Smooth muscle cell (in vitro differentiated cells): ENCODE data around the gene ANTXR1. TPM values are rescaled to one million over a fixed set of nuclear protein-coding genes. Genes with fewer than 3 reads are reported as not detected.

Experiments used
- DNase-seq: peaks from one replicate; lab custom pipeline; 2025; ENCODE audit not compliant: unreplicated experiment; lab: John Stamatoyannopoulos, UW
- H2AFZ ChIP-seq: fragments of 200-600 bp; sonication (generic); 2 replicates; pipeline ENCODE4 v1.6.0; 2016; ENCODE audit warnings: antibody characterized with exemption, low read depth, mild to moderate bottlenecking
- H3F3A ChIP-seq: fragments of 200-600 bp; sonication (generic); 2 replicates; pipeline ENCODE4 v1.6.0; 2017; ENCODE audit warnings: antibody characterized with exemption, low read depth
- H3K27ac ChIP-seq: fragments of 200-600 bp; sonication (generic); 2 replicates; pipeline ENCODE4 v1.5.1; 2016; ENCODE audit warnings: low read depth, mild to moderate bottlenecking
- H3K27me3 ChIP-seq: fragments of 200-600 bp; sonication (generic); 2 replicates; pipeline ENCODE4 v1.6.1; 2016; ENCODE audit warnings: low read depth, mild to moderate bottlenecking
- H3K36me3 ChIP-seq: fragments of 200-600 bp; sonication (generic); 2 replicates; pipeline ENCODE4 v1.5.1; 2016; ENCODE audit warnings: low read depth
- H3K4me1 ChIP-seq: fragments of 200-600 bp; sonication (generic); 2 replicates; pipeline ENCODE4 v1.5.1; 2016; ENCODE audit warnings: low read depth
- H3K4me2 ChIP-seq: fragments of 200-600 bp; sonication (generic); 2 replicates; pipeline ENCODE4 v1.6.0; 2016; ENCODE audit warnings: mild to moderate bottlenecking
- H3K4me3 ChIP-seq: fragments of 200-600 bp; sonication (generic); 2 replicates; pipeline ENCODE4 v1.5.1; 2016; ENCODE audit warnings: mild to moderate bottlenecking
- H3K79me2 ChIP-seq: fragments of 200-600 bp; sonication (generic); 2 replicates; pipeline ENCODE4 v1.6.0; 2016; ENCODE audit warnings: low read depth, mild to moderate bottlenecking
- H3K9ac ChIP-seq: fragments of 200-600 bp; sonication (generic); 2 replicates; pipeline ENCODE4 v1.6.0; 2016; ENCODE audit warnings: low read depth
- H3K9me3 ChIP-seq: fragments of 200-600 bp; sonication (generic); replicated peaks from 2 replicates; pipeline ENCODE4 v1.5.1; 2016; ENCODE audit warnings: low read depth
- H4K20me1 ChIP-seq: fragments of 200-600 bp; sonication (generic); 2 replicates; pipeline ENCODE4 v1.6.0; 2016; ENCODE audit warnings: low read depth
- WGBS: methylation state at CpG from one replicate; pipeline ENCODE4 v1.1.7; 2016; ENCODE audit warnings: low lambda C conversion rate; 5-methylcytosine and 5-hydroxymethylcytosine counted together
- polyA plus RNA-seq: library from polyadenylated mRNA; unstranded; fragments of >200 nt; fragmentation: Nextera tagmentation; extraction: Ambion mirVana; gene quantifications from 2 replicates; pipeline ENCODE4 v1.2.1, GENCODE V29; 2016
- total RNA-seq: library from RNA; depleted of rRNA; stranded (reverse); fragments of >200 nt; gene quantifications from 2 replicates; pipeline ENCODE4 v1.2.3, GENCODE V29; 2014
- TF ChIP-seq, protein P1 (sequence below): fragments of 200-600 bp; sonication (generic); IDR thresholded peaks from 2 replicates; pipeline ENCODE4 v1.5.1; 2017; ENCODE audit warnings: borderline replicate concordance, mild to moderate bottlenecking, antibody characterized with exemption; ENCODE audit not compliant: insufficient read depth, poor library complexity, severe bottlenecking

The ANTXR1 gene
- total and polyA plus RNA-seq, 2 experiments from 2014 or later: 292 to 309 TPM

DNA sequence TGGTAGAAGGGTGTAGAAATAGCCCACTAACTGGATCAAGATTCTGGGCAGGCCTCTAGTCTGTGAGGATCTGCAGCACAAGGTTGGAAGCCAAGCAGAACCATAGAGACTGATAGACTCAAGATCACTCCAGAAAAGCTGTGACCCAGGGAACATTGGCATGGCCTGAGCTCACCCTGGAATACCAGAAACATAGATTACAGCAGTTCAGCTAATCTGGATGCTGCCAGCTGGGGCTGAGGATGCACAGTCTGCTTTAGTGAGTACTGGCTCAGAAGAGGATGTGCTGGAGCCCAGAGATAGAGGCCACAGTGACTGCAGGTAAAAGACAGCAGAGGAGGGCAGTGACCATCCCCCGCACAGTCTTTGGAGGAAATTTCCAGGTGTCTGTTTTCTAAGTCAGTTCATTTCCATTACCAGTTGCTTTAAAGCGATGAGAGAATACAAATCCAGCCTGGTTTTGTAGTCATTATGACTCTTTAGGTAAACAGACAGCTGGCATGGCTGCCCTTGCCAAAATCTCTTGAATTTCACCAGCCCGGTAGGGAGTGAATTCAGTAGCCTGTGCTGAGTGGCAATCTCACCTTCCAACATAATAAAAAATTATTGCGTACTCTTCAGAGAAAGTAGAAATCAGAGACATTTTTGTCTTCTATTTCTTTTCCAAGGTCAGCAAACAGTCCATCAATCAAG is 119.2 kb downstream of the ANTXR1 start:
- Histone ChIP-seq H3K36me3 (peaks cover 17% of the 10 kb centered on the region), H3K4me3 (no peak overlapping the region)

DNA sequence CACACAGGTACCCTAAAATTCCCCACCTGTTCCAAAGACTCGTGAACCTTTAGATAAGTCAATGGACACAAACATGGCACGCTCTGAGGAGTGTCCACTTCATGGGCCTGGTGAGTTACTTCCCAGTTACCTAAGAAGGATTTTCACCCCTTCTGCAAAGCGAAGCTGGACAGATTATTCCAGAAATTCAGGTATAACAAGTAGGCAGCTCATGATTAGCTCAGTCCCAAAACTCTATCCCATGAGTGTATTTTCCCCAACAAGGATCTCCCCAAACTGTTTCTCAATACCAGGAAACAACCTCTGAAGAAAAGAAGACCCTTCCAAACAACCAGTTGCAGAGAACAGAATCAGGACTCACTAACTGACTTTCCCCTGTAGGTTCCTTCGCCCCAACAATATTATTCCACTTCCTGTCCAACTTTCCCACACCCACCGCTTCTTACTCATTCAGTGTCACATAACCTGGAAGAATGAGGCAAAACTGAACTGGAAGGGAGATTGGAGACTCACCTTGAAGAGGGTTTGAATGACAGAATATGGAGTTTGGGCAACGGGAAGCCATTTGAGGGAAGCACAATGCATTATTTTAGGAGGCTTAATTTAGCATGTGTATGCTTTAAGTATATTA is 120.1 kb downstream of the ANTXR1 start:
- H3K4me3 ChIP-seq: no peak overlapping the region
- no peaks in the 10 kb centered on the region for H3K9me3 ChIP-seq
- H3K79me2 ChIP-seq: no peaks in the 10 kb centered on the region
- H3K4me2 ChIP-seq: no peak overlapping the region
- peaks cover 4% of the 10 kb centered on the region for H3K4me1 ChIP-seq
- H3K36me3 ChIP-seq: peaks cover 17% of the 10 kb centered on the region
- H4K20me1 ChIP-seq: no peaks in the 10 kb centered on the region
- no peak for DNase-seq
- H2AFZ ChIP-seq: no peak overlapping the region
- peak overlapping the region; percentile 62 for H3K27ac ChIP-seq
- 98% methylated on average over 6 of the region's 6 CpGs for WGBS
- TF ChIP-seq, protein P1, sequence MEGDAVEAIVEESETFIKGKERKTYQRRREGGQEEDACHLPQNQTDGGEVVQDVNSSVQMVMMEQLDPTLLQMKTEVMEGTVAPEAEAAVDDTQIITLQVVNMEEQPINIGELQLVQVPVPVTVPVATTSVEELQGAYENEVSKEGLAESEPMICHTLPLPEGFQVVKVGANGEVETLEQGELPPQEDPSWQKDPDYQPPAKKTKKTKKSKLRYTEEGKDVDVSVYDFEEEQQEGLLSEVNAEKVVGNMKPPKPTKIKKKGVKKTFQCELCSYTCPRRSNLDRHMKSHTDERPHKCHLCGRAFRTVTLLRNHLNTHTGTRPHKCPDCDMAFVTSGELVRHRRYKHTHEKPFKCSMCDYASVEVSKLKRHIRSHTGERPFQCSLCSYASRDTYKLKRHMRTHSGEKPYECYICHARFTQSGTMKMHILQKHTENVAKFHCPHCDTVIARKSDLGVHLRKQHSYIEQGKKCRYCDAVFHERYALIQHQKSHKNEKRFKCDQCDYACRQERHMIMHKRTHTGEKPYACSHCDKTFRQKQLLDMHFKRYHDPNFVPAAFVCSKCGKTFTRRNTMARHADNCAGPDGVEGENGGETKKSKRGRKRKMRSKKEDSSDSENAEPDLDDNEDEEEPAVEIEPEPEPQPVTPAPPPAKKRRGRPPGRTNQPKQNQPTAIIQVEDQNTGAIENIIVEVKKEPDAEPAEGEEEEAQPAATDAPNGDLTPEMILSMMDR: no peak
- no peaks in the 10 kb centered on the region for H3K27me3 ChIP-seq
- peaks cover 26% of the 10 kb centered on the region for H3F3A ChIP-seq
- no peak overlapping the region for H3K9ac ChIP-seq

More for the DNA sequence above, 119.2 kb downstream of the ANTXR1 start:
- TF ChIP-seq, protein P1: no peak
- Histone ChIP-seq H3K79me2 (no peaks in the 10 kb centered on the region), H3K9me3 (no peaks in the 10 kb centered on the region), H4K20me1 (no peaks in the 10 kb centered on the region), H3K9ac (no peak overlapping the region), H3K4me1 (peaks cover 4% of the 10 kb centered on the region), H3K27me3 (no peaks in the 10 kb centered on the region), H3K4me2 (no peak overlapping the region), H3F3A (peaks cover 26% of the 10 kb centered on the region), H2AFZ (no peak overlapping the region), H3K27ac (no peak overlapping the region)
- DNase-seq: no peak
- WGBS: 96% methylated on average over 4 of the region's 4 CpGs

DNA sequence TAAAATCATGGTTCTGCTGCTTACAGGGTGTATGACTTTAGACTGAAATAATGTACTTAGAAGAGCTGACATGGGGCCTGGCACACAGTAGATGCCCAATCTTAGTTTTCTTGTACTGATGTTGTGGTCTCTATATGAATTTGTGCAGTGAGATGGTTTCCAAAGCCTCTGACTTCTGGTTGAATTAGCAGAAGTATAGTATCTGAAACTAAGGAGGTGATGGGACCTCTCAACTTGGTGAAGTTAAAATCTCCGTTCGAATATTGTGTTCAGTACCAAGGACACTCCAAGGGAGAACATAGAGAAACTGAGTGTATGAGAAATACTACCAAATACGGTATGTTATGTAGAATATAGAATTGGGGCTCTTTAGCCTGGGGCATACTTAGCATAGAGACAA is 120.9 kb downstream of the ANTXR1 start:
- TF ChIP-seq, protein P1: no peak
- Histone ChIP-seq H2AFZ (no peak overlapping the region), H3K9ac (no peak overlapping the region)

More for the DNA sequence above, 120.9 kb downstream of the ANTXR1 start:
- Histone ChIP-seq H3F3A (peaks cover 30% of the 10 kb centered on the region), H3K4me1 (peaks cover 4% of the 10 kb centered on the region), H3K79me2 (no peaks in the 10 kb centered on the region), H4K20me1 (no peaks in the 10 kb centered on the region), H3K9me3 (no peaks in the 10 kb centered on the region), H3K27me3 (no peaks in the 10 kb centered on the region), H3K36me3 (peaks cover 17% of the 10 kb centered on the region), H3K4me2 (no peak overlapping the region), H3K4me3 (no peak overlapping the region), H3K27ac (peak overlapping the region; percentile 62)
- 98% methylated on average over 3 of the region's 3 CpGs for WGBS
- DNase-seq: no peak
